Epithelial cell of prostate (primary cell): ENCODE results near the gene PCBP1.
"Not testable (repeated sequence)": the region's sequence is repeated elsewhere in the genome, so short reads cannot be mapped to it uniquely, and the experiment has no call there.

Experiments used
- DNase-seq: peaks from one replicate; pipeline ENCODE4 v3.0.0-alpha.2; 2011; ENCODE audit warnings: low read depth, low spot score
- H3K27ac ChIP-seq: fragments of 450-650 bp; 2 replicates; pipeline ENCODE4 v1.5.1; 2017; ENCODE audit warnings: mild to moderate bottlenecking

PCBP1 gene

DNA sequence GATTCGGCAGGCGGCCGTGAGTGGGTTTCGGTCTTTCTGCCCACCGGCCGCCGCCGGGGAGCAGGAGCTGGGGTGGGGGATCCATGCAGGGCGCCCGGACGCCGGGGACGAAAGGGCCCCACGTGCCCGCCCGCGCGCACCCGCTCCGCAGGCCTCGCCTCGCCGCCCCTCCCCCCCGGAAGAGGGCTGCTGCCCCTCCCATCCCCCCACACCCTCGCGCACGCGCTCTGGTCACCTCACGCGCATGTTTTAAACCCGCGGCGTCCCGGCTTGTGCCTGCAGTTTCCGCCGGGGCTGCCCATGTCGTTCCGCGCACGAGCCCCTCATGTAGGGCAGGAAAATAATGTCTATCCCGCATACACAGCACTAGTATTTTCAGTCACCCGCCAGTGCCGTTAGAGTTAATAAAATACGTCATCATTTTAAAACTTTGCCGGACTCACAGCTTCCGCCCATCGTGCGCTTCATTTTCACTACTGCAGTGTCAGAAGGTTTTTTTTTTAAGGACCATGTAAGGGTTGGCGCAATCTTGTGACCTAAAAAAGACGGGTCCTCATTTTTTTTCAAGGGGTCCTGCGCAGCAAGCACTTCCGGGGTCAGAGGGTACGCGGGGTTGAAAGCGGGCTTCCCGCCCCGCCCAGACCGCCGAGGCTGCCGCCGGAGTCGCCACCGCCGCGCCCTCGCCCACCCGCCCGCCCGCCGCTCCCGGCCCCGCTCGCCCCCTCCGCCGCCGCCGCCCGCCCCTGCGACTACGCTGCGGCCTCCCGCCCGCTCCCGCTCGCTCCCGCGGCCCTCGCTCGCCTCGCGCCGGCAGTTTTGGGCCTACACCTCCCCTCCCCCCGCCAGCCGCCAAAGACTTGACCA, at the start of gene PCBP1:
TSS of gene PCBP1 (plus strand) at position 640 of the 864 bp plus-strand sequence. CDS start 267 bp downstream, outside the sequence.
- peak; percentile 76 for DNase-seq
- peak within 1 kb of the TSS; percentile 100 for H3K27ac ChIP-seq

DNA sequence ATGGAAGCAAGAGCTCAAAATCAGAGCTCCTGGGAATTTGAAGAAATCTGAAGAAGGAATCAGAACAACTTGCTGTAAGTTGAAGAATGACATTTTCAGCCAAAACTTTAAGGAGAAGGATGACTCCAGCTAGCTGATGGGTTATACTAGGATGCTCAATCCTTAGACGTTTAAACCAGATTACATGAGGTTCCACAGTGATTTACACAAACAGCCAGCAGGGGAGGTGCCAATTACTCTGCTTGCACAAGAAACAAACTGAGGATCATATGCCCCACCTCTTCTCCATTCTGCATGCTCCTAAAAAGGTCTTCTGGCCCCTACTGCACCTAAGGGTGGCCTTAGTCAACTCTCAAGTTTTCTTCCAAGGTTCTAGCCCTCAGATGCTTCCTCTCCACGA, 47.9 kb upstream of the PCBP1 start:
- no peak for DNase-seq
- H3K27ac ChIP-seq, result no peak overlapping the region

DNA sequence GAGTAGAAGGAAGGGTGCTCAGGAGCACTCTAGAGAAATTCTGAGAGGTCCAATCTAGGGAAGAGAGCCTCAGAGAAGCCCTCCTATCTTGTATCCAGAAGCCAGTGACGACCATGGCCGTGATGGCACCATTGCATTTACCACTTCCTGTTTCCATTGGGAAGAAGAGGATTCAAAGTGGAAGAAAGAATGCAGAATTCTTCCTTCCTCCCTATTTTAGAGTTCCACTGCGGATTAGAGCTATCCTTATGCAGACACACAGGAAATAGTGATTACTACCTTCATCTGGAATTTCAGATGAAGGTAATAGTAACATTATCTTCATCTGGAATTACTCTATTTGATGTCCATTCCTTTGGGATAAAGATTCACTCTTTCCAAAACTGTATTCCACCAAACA, 45.6 kb upstream of the PCBP1 start:
- DNase-seq, result no peak
- H3K27ac ChIP-seq, result no peak overlapping the region

DNA sequence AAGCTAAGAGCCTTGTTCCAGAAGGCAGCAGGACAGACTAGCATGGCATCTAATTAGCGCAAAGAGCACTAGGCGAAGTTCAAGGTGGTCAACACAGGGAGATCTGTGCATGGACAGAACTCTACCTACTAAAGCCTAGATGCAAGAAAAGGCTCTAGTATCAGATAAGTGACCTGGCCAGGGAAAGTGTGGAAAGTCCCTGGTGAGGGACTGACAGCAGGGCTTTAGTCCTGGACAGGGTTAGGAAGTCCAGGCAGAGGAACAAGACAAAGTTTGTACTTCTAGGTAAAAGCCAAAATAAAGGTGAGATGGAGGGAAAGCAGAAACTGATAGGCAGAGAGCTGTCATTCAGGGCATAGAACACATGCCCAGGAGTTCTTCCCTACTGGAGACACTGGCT, 45.0 kb upstream of the PCBP1 start:
- no peak for DNase-seq
- H3K27ac ChIP-seq, result no peak overlapping the region

- H3K27ac ChIP-seq, result no peak overlapping the region
These were observed 43.9 kb upstream of the PCBP1 start for GRCh38 chr2:70043252-70043875.

GRCh38 chr2:70044290-70045040, 42.8 kb upstream of the PCBP1 start:
- DNase-seq, result peak; percentile 10
- H3K27ac ChIP-seq, result peak overlapping the region; percentile 5

More at GRCh38 chr2:70043252-70043875, 43.9 kb upstream of the PCBP1 start:
- DNase-seq, result no peak

- DNase-seq, result no peak
- H3K27ac ChIP-seq, result no peak overlapping the region
These were observed 41.9 kb upstream of the PCBP1 start for GRCh38 chr2:70045405-70045804.

DNA sequence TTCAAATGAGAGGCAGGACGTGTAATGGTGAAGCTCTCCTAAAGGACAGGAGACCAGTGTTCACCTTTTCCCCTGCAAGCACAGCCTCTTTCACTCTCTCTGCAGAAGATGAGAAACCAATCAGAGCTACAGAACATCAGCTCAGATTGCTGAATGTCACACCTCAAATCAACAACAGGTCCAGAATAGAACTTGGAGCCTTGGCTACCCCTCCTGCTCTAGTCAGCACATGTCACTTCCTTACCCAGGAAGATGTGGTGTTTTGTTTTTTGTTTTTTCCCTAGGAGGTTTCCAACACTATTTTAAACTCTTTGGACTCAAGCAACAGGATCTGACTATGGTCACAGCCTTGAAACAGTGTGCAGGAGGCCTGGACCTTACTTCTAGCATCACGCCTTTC, 41.3 kb upstream of the PCBP1 start:
- no peak for DNase-seq
- peak overlapping the region; percentile 23 for H3K27ac ChIP-seq

DNA sequence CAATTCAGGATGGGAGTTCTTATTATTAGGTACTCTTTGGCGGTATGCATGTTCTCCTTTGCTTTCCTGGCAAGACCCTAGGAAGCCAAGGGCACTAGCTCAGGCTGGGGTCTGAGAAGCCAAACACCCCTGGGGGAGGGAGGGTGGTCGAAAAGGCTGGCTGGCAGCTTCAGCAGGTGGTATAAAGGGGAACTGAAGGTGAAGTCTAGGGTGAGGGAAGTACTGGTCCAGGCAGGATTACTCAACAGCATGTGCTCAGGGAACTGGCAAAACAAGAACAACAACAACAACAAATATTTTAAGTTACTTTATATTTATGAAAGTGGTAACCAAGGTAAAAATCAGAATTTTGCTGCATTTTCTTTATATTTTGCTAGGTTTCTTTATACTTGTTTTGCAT, 40.7 kb upstream of the PCBP1 start:
- peak overlapping the region; percentile 23 for H3K27ac ChIP-seq
- DNase-seq, result no peak

DNA sequence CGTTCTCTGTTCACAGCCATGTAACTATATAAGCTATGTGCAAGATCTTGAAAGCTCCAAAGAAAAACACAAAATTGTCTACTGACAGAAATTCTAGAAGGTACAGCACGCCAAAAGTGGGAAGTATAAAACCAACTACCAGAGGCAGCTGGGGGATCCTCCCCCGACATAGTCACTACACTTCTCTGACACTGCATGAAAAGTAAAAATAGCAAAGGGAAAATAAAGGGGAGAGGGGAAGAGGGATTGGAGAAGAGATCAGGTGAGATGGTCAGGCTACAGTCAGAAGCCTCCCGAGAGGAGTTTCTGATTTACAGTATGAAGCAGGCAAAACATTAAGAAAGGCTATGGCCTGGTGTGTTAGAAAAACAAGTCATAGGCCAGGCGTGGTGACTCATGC, 39.8 kb upstream of the PCBP1 start:
- H3K27ac ChIP-seq, result no peak overlapping the region
- DNase-seq, result no peak

GRCh38 chr2:70049255-70049654, 38.0 kb upstream of the PCBP1 start:
- no peak for DNase-seq
- no peak overlapping the region for H3K27ac ChIP-seq

DNA sequence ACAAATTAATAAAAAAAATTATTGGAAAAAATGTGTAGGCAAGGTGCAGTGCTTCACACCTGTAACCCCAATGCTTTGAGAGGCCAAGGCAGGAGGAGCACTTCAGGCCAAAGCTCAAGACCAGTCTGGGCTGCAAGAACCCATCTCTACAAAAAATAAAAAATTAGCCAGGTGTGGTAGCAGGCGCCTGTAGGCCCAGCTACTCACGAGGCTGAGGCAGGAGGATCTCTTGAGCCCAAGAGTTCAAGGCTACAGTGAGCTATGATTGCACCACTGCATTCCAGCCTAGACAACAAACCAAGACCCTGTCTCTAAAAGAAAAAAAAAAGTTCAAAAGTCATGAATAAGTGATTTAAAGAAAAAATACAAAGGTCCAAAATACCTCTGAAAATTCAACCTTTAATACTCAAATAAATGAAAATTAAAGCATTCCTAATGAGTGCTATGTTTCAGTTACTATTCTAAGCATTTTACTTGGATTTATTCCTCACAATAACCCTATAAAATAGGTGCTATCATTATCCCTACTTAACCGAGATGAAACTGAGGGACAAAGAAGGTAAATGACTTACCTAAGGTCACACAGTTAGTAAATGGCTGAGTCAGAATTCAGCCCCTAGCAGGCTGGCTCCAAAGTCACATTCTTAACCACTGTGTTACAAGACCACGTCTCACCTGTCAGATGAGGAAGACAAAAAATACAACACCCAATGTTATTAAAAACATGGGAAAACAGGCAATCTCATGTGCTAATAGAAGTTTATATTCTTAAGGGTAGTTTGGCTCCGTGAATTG, 36.4 kb upstream of the PCBP1 start:
- DNase-seq, result no peak
- H3K27ac ChIP-seq, result no peak overlapping the region

DNA sequence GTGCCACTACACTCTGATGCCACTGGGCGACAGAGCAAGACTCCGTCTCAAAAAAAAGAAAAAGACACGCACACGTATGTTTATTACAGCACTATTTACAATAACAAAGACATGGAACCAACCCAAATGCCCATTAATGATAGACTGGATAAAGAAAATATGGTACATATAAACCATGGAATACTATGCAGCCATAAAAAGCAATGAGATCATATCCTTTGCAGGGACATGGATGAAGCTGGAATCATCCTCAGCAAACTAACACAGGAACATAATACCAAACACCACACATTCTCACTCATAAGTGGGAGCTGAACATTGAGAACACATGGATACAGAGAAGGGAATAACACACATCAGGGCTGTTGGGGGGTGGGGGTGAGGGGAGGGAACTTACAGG, 32.0 kb upstream of the PCBP1 start:
- H3K27ac ChIP-seq, DNase-seq: not testable (repeated sequence)

DNA sequence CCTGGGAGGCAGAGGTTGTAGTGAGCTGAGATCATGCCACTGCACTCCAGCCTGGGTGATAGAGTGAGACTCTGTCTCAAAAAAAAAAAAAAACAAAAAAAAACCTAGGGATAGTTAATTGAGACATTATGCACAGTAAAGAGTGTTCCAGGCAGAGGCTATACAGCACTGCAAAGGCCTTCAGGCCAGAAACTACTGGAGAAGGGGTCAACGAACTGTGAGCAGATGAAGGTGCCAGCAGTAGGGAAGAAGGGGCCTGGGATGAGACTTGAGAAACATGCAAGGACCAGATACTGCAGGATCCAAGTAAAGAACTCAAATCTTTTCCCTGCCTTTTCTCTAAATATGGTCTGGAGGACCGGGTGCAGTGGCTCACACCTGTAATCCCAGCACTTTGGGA, 26.0 kb upstream of the PCBP1 start:
- DNase-seq, result no peak
- no peak overlapping the region for H3K27ac ChIP-seq

DNA sequence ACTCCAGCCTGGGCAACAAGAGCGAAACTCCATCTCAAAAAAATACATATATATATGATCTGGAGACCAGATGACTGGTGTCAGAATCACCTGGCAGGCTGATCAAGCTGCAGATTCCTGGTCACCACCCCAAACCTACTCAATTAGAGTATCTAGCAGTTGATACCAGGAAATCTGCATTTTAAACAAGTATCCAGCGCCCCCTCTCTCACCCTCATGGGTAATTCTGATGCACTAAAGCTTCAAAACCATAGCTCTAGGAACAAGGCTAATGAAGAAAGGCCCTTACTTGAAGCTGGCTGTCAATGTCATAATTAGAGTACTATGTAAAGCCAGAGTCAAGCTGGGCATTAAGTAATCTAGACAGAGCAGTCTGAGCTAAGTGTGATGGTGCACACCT, 25.0 kb upstream of the PCBP1 start:
- no peak overlapping the region for H3K27ac ChIP-seq
- no peak for DNase-seq

- H3K27ac ChIP-seq, result peak overlapping the region; percentile 62
- DNase-seq, result no peak
These were observed 19.2 kb upstream of the PCBP1 start for GRCh38 chr2:70068119-70068518.

- DNase-seq, result peak; percentile 92
- H3K27ac ChIP-seq, result peak overlapping the region; percentile 62
These were observed 18.2 kb upstream of the PCBP1 start for GRCh38 chr2:70069049-70069448.

GRCh38 chr2:70070542-70071268, 16.6 kb upstream of the PCBP1 start:
- H3K27ac ChIP-seq, result peak overlapping the region; percentile 62
- DNase-seq, result no peak

GRCh38 chr2:70073493-70073892, 13.8 kb upstream of the PCBP1 start:
- no peak for DNase-seq
- H3K27ac ChIP-seq, result no peak overlapping the region

GRCh38 chr2:70078384-70078783, 8.9 kb upstream of the PCBP1 start:
- no peak overlapping the region for H3K27ac ChIP-seq
- DNase-seq, result no peak
